NCI-H2227 (cell line): Measurements from ENCODE around the gene KIAA1671.
"Not testable (repeated sequence)": the region's sequence is repeated elsewhere in the genome, so short reads cannot be mapped to it uniquely, and the experiment has no call there.

Source experiments
- DNase-seq: peaks from one replicate; lab custom pipeline; 2025; ENCODE audit not compliant: unreplicated experiment; lab: John Stamatoyannopoulos, UW

KIAA1671 gene

DNA sequence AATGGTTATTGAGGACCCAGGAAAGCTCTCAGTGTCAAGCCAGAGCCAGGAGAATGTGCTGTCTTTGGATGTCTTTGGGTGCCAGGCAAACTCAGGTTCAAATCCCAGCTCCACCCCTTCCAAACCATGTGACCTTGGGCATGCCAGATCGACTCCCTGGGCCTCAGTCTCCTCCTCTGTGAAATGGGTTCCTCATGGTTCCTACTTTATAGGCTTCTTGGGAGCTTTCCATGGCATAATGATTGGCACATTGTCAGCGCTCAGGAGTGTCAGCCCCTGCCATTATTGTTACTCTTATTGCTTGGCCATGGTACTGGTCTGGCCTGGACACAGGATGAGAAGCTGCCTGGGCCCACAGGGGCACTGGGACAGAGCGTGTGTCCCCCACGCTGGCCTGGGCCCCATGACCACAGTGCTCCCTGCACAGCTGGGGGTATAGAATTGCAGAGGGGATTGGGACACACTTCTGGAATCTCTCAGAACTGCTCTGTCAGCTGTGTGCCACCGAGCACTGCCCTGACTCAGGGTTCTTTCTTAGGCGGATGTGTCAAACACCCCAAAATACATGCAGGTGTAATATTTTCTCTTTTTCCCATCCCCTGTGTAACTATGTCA, 209.5 kb downstream of the KIAA1671 start:
- DNase-seq, result no peak

DNA sequence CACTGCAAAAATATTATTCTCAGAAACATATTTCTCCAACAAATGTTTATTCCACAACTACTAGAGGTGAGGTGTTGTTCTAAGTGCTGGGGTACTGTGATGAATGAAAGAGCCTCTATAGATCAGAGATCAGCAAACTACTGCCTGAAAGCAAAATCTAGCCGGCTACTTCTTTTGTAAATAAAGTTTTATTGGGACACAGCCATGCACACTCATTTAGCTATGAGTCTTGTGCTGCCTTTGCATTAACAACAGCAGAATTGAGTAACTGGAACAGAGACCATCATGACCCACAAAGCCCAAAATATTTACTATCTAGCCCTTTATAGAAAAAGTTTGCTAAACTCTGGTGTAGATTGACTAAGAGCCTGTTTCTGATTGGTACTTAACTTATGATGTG, 210.0 kb downstream of the KIAA1671 start:
- DNase-seq, result no peak

DNA sequence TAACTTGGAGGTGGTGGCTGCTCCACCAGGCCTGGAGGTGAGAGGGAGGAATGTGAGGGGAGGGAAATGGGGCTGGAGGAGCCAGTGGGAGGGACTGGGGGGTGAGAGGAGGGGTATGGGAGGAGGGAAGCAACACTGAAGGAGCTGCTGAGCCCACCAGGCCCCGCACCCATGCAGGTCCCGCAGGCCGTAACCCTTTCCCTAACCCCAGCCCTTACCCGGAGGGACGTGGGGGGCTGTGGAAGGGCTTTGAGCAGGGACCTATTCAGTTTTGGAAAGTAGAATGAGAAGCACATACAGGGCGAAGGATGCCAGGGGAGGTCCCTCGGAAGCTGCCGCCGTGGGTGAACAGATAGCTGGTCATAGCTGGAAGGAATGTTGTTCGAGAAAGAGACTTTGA, 213.3 kb downstream of the KIAA1671 start:
- DNase-seq, result no peak

DNA sequence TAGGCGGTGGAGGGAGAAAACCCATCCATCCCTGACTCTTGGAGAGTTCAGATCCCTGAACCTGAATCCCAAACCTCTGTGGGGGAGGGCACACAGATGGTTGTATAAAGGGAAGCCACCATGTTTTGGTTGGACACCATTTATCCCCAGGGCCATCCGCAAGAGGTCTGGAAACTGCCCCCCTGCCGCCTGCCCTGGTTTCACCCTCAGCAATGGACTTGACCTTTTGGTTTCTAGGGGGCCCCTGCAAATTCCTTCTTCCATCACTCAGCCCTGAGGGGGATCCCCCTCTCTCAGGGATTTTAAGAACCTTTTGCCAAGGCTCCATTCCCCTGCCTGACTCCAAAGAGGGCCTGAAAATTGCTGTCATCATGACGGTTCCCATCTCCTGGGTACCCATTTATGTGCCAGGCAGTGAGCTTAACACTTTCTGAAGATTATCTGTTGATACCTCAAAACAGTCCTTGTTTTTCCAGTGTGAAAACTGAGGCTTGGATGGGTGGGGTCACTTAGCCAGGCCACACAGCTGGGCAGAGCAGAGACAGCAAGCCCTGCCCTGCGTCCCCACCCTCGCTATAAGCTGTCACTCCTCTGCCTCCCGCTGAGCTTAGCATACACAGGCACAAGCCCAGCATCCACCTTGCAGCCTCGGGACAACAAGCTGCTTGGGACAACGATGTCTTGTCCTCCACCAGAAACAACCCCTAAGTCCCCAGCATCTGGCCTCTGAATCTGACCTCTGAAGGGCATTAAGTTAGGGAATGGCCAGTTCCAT, 213.9 kb downstream of the KIAA1671 start:
- DNase-seq, result peak; percentile 18

DNA sequence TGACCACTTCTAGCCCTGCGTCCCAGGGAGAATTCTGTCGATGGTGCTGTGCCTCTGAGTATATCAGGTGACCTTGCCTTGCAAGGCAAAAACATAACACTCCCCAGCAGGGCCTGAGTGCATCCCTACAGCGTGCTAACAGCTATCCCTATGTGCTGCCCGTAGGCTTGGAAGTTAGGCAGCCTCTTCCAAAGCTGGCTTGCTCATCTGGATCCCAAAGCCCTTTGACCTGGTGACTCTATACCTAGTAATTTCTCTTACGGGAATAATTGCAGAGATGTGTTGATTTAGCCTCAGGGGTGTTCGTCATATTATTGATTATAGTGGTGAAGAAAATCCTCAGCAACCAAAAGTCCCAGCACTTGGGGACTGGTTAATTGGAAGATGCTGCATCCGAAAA, 214.6 kb downstream of the KIAA1671 start:
- DNase-seq, result peak; percentile 50

DNA sequence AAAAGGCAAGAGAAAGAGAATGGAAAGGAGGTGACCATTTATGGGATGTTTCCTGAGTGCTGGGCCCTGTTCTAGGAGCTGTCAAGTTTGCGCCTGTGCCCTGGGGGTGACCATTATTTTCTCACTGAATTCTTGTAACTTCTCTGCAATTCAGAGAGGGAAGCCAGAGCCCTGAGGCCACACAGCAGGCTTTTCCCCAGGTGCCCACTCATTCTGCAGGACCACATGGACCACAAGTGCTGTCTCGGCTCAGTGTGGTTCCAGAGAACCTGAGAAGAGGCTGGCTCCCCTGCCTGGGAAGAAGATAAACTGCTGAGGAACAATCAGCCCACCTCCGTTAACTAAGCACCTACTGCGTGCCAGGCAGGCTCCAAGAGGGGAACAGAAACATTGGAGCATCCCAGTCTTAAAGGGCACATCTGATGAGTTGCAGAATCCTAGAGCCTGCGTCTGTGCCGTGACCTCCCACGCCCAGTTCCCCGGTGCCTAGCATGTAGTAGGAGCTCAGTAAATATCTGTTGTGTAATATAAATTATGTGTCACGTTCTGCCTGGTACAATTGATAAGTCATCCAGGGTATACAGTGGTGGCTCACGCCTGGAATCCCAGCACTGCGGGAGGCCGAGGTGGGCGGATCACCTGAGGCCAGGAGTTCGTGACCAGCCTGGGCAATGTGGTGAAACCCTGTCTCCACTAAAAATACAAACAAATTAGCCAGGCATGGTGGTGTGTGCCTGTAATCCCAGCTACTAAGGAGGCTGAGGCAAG, 215.5 kb downstream of the KIAA1671 start:
- no peak for DNase-seq

DNA sequence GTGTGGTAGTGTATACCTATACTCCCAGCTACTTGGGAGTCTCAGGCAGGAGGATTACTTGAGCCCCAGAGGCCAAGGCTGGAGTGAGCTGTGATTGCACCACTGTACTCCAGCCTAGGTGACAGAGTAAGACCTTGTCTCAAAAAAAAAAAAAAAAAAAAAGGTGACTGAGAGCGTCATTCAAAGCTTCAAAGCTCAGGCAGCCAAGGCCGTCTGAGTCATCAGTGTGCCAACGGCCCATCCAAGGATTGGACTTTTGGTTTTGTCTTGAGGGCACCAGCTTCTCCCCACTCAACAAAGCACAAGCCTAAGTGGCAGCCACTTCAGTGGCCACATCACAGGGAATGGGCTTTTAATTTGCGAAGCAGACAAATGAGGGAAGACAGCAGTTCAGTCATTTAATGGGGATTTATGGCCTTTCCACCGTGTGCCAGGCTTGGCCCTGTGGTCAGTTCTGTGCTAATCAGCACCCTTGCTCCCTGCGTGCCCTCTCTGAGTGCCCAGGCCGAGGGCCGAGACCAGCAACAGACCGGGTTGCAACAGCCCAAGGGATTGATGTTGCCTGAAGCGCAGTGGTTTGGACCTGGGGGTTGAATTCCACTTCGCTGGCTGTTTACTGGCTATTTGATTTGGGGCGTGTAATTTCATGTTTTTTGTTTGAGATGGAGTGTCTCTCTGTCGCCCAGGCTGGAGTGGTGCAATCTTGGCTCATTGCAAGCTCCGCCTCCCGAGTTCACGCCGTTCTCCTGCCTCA, 216.9 kb downstream of the KIAA1671 start:
- DNase-seq, result no peak

DNA sequence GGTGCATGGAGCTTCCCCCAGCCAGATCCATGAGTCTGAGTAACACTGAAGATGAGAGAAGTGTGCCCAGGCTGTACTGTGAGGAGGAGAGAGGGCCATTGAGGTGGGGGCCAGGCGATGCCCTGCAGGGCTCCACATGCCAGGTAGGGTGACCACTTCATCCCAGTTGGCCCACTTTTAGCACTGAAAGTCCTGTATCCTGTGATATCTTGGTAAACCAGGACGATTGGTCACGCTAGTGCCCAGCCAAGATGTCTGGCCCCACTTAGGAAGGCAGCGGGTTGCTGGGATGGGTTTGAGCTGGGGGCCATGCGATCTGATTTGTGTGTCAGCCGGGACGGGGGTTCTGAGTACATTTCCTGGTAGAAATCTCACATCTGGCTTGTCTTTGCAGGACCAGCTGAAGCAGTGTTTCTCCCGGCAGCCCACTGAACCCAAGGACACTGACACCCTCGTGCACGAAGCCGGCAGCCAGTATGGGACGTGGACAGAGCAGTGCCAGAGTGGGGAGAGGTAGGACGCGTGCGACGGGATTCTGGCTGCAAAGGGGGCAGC, 218.0 kb downstream of the KIAA1671 start:
- no peak for DNase-seq

DNA sequence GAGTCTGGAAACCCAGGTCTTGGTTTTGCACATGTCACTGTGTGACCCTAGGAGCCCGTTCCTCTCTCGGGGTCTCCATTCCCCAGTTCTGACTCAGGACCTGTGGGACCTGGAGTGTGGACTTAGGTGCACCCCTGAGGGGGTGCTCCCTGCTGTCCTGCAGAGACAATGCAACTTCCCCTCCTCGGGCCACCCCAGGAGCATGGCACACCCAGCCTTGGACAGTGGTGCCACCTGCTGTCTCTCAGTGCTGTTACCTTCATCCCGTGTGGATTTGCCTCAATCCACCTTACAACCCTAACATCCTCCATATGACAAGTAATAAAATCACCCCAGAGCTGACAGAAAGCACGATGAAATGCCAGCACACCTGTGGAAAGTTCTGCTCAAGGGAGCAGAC, 219.6 kb downstream of the KIAA1671 start:
- DNase-seq, result no peak

DNA sequence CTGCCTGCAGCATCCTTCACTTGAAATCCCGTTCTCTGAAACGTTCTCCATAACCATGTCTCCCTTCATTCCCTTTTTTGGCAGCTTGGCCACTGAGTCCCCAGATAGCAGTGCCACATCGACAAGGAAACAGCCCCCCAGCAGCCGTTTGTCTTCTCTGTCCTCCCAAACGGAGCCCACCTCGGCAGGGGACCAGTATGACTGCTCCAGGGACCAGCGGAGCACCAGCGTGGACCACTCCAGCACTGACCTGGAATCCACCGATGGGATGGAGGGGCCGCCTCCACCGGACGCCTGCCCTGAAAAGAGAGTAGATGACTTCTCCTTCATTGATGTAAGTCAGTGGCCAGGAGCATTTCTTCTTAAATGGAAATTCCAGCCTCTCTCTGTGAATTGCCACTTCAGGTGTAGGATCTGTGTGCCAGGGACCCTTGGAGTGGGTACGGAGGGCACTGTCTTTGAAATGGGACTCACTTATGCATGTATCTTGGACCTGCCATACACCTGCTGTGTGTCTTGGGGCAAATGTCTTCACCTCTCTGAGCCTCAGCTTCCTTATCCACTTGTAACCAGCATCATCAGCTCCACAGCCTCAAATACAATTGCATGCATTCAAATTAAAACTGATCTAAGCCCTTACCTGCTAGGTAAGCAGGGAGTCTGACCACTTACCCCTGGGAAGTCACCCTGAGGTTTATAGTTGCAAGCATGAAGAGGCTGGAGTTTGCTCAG, 221.8 kb downstream of the KIAA1671 start:
- no peak for DNase-seq

DNA sequence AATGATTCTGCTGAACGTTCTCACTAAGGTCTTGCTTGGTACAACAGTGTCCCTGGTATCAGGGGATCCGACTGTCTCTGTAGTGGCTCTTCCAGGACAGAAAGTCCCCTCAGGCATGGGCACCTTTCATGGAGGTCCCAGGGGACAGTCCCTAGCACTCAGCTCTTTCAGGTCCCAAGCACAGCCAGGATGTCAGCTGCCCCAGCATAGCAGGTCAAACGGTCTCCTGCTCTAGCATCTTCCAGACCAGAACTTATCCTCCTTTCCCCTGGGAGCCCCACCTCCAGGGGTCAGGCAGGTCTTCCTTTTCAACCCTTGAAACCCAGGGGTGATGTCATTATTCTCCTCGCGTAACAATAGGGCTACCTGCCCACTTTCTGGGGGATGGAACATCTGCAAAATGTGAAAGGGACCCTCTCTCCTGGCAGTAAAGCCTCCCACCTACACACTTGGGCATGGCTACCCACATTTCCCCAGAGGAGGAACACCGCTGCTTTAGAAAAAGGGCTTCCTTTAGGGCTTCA, 222.4 kb downstream of the KIAA1671 start:
- no peak for DNase-seq

DNA sequence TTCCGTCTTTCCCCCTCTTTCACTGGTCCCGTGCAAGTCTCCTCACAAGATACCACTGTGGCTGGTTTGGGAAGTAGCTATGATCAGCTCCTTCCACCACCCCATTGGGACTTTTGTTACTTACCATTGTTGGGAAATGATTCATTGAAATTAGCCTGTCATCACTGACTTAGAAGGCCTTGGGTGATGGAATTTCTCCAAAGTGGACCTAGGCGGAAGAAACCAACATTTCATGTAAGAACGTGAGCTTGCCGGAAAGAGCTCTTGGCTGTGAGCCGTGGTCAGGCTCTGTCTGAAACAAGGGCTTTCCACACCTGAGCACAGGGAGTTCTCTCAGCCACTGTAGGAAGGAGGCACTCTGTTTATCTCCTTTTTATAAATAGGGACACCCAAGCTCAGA, 223.7 kb downstream of the KIAA1671 start:
- no peak for DNase-seq

DNA sequence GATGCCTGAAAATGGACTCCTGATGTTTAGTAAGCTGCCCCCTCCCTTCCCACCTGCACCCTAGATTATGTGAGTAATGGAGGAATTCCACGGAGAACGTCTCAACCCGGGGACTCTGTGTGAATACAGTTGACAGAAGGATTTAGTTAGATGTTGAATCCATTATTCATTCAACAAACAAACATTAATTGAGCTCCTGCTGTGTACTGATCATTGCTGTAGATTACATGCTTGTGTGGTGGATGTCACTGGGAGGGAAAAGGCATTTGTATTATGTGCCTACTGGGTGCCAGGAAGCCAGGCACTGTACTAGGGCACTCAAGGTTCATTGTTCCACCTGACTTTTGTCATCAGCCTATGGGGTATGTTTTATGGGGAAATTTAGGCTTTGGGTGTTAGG, 224.3 kb downstream of the KIAA1671 start:
- no peak for DNase-seq

DNA sequence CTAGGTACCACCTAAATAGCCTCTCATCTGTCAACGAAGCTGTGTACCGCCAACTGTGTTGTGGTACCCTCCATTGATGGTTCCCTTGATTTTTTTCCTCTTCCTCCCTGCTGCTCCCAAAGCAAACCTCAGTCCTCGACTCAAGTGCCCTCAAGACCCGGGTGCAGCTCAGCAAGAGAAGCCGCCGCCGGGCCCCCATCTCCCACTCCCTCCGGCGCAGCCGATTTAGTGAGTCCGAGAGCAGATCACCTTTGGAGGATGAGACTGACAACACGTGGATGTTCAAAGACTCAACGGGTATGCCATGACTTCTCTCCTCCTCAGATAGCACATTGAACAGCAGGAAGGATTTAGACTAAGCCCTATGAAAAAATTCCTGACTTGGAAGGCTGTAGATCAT, 224.7 kb downstream of the KIAA1671 start:
- DNase-seq, result no peak

DNA sequence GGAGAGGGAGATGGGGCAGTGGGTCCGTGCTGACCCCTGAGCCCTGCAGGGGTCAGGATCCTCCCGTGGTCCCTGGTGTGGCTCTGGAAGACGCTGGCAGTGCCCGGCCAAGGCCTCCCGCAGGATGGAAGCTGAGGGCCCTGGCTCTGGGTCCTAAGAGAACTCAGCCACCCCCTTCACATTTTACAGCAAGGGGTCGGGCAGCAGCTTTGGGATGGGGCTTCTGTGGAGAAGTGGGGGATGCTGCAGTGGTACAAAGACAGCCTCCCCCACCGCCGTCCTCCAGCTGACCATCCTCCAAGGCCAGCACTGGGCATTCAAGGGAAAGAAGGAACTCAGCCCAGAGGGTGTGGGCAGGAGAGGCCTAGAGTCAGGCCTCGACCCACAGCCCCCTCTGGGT, 225.4 kb downstream of the KIAA1671 start:
- DNase-seq, result no peak

DNA sequence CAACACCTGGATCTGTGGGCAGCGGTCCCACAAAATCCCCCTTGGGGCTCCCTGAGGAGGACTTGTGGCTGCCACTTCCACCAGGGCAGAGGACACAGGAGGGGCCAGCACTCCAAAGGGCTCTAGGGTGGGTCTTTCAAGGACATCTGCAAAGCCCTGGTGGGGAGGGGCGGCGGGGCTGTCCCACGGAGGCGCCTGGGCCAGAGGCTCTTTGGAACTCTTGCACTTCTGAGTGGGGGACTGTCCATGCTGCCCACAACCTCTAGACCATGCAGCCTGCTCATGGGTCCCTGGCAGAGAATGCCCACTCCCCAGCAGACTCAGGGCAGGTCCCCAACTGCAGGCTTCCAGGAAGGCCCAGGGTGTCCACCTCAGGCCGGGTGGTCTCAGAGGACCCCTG, 225.8 kb downstream of the KIAA1671 start:
- DNase-seq, result not testable (repeated sequence)

DNA sequence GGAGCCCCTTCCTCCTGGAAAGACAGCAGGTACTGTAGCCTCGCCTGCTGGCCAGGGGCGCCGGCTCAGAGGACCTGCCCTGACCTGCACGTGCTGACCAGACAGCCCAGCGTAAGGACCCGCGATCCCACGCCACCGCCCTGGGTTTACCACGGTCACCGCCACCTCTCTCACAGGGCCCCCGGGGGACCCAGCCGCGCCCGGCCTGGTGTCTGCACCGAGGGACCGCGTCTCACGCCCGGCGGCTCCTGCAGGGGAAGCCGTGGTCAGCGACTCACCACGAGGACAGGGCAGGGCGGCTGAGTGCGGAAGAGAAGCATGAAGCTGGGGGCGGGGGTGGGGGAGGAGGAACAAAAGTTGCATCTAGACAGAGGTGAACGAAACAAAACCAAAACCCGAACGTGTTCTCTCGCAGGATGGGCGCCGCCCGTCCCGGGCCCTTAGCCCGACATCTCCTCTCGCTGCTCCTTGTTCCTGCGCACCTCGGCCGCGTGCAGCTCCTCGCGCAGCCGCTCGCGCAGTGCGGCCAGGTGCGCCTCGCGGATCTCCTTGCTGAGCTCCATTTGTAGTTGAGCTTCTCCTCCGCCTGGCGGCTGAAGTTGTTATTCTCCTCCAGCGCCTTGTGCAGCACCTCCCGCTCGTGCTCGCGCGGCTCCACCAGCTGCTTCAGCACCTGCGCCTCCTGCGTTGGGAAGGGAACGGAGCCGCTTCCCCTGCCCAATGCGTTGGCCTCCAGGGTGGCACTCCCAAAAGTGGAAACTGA, 226.5 kb downstream of the KIAA1671 start:
- not testable (repeated sequence) for DNase-seq

DNA sequence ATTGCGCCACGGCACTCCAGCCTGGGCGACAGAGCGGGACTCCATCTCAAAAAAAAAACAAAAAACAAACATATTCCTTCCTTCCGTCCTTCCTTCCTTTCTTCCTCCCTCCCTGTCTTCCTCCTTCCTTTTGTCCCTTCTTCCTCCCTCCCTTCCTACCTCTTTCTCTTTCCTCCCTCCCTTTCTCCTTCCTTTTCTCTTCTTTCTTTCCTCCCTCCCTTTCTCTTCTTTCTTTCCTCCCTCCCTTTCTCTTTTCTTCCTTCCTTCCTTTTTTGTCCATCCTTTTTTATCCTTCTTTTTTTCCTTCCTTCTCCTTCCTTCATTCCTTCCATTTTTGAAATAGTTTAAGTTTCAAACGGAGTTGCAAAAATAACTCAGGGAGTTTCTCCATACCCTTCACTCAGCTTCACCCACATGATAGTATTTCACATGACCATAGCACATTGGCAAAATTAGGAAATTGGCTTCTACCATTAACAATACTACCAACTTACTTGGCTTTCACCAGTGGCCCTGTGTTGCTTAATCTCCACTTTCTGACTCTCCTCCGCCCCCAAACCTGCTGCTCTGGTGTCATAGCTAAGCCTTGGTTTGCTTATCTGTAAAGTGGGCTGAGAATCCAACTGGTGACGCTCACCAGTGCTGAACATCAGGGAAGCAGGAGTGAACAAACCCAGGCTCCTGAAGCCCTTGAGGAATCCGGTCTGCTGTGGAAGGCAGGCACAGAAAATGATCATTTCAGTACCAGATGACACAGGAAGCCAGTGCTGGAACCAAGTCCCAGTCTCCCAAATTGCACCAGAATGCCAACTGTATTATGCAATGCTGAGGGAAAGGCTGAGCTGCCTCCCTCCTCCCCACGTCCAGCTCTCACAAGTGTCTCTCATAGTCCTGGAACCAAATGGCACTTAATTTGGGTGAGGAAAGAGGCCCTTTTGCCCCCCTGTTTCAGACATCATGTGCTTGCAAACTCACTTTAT, 229.9 kb downstream of the KIAA1671 start:
- no peak for DNase-seq
